NK-92 treated with Interleukin-12 subunit alpha and Interleukin-12 subunit beta, amount 100 ng/mL, for 24 hours (cell line): ENCODE results near the gene ZNF283.

Experiments
- DNase-seq: peaks from one replicate; lab custom pipeline; 2025; lab: John Stamatoyannopoulos, UW

The ZNF283 gene

DNA sequence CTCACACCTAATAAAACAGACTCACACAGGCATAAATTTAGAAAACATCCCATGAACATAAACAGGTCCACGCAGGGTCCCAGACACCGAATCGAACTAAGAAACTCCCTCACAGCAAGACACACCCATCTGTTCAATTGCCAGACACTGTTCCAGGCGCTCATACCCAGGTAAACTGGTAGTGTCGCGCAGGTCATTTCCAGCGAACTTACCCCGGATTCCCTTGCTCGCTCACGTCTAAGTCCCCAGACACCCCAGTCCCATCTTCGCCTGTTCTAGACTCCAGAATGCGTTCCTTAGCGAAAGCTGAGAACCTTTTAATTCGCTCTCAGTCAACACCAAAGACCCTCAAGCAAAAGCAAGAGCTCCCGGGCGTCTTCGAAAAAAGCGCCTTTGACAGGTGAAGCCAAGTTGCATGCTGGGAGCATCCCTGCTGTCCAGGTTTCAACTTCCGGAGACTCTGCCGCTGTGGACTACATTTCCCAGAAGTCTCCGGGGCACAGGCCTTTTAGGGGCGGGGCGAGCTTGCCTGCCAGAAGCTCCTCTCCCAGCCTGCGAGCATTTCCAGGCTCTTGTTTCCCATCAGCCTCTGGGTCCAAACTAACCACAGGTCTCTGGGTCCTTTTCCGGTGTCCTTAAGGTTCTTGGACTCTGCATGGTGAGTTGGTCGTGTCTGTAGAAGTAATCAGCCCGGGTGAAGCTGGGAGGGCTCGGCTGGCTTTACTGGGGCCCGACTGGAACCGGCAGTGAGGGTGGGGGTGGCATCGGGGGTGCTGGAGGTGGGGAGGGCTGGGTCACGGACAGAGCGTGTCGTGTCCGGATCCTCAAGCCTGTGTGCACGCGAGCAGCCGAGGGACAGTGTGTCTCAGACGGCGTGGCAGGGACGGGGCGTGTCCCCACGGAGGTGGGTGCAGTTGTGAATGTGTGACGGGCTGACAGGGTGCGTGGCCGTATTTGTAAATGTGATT is at the start of gene ZNF283:
ZNF283 (plus strand) TSS at position 535 of the 968 bp plus-strand sequence. CDS start 6,184 bp downstream, outside the sequence.
- DNase-seq, result no peak

DNA sequence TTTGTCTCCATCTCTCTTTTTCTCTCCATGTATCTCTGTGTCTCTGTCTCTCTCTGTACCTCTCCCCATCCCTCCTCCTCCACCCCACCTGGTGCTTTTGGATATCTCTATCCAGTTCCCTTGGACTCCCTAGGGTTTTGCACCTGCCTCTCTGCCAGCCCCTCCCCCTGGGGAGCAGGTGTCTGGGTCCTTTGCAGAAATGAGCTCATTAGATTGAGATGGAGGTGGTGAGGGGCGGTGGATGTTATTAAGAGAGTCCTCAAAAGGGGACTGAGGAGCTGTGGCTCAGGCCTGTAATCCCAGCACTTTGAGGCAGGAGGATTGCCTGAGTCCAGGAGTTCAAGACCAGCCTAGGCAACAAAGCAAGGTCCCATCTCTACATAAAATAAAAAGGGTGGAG is 48.5 kb upstream of the ZNF283 start:
- DNase-seq, result no peak

DNA sequence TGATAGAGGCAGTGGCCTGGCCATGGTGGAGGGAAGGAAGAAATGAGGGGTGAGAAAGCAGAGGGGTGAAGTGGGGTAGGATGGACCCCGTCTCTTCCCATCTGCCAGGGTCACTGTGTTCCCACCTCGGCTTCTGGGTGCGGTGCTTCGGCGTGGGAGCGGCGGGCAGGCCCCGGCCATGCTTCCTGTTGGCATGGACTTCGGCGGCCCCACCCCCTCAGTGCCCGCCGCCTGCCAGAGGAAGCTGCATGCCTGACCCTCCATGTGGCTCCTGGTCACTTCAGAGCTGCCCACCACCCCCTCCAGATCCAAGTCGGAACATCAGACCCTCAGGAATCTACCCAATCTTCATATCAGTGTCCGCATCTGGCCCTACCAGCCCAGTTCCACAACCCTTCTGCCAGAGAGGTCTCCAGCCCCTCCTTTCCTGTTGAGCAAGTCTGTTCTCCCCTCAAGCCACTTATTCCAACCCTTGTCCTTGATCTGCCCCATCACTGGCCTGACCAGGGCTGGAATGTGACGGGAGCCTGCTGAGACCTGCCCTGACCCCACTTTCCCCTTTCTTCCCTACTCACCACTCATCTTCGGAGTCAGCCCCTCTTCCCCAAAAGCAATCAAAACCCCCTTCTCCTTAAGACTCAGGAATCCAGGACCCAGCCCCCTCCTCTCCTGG is 47.8 kb upstream of the ZNF283 start:
- no peak for DNase-seq

DNA sequence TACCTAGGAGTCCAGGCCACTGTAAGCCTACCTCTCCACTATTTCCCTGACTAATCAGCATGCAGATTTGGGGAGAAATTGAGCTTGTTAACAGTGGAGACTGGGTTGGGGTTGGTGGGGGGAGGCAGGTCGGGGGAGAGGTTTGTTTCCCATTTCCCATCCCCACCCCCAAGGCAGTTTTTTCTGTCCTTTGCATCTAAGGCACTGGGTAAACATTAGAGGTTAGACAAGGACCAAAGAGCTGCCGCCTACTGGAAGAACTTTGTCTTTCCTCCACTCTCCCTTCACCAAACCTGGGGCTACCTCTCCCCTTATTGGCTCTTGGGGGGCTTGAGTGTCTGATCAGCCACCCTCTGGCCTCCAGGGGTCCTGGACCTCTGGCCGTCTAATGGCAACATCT is 47.3 kb upstream of the ZNF283 start:
- DNase-seq, result no peak

DNA sequence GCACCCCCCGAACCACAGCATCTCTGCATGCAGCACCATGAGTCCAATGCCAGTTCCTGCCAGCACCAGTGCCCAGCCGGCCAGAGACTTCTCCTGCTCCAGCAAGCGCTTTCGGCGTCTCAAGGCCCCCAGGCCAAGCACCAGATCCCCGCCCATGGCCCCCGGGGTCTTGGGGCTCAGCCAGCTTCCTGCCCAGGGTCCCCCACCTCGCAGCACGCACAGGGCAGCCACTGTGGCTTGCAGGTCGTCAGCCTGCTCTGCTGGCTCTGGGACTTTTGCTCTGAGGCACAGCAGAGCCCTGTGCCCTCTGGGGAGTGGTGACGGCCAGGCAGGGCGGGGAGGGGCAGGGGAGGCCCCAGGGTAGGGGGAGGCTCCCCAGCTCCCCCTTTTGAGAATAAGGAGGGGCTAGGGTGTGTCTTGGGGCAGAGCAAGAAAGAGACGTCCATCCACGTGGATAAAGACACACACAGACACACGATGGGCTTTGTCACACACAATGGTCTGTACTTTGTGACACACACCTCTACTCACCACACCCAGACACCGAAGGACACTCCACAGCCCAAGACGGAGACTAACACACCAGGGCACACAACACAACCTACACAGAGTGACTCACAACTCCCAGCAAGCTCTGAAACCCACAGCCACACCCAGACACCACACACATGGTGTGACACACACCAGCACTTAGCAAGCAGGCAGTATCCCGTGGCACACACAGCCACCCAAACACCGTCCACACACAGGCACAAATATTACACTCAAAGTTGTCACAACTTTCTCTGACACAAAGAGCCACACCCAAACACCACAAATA is 46.2 kb upstream of the ZNF283 start, which contains the start of gene KCNN4:
KCNN4 (minus strand) TSS at position 268 of the 820 bp plus-strand sequence; CDS start at position 156, 112 bp downstream.
- no peak for DNase-seq

DNA sequence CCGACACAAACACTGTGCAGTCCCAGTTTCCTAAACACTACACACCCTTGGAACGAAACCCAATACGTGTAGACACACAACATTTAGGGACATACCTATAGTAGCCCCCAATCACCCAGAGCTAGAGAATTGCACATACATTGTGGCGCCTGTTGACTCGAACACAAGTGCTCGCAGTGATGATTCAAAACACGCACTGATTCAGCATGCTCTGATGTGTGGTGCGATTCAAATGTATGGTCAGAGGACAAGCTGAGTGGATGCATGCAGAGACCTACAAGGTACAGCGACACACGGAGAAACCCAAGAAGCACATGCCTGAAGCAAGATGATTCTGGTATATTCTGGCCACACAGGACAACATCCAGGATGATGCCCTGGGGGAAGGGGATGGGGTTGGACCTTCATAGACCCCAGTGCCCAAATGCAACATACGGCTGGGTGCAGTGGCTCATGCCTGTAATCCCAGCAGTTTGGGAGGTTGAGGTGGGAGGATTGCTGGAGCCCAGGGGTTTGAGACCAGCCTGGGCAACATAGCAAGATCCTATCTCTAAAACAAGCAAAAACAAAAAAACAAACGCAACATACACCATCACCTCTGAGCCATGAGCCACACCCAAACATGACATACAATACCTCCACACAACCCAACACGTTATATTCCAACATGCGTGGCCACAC is 45.4 kb upstream of the ZNF283 start:
- no peak for DNase-seq

DNA sequence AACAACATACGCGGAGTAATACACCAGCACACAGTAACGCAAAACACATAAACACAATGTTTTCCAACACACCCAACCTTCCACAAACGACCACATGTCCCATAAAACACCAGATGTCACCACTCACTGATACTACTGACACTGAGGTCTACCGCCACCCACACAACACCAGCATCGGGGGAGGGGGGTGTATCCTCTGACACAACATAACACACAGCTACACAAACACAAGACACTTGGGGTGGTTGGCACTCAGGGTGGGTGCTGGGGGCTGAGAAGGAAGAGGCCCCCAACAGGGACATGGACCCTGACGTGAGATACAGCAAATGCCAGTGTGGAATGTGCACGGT is 44.8 kb upstream of the ZNF283 start:
- DNase-seq, result no peak

DNA sequence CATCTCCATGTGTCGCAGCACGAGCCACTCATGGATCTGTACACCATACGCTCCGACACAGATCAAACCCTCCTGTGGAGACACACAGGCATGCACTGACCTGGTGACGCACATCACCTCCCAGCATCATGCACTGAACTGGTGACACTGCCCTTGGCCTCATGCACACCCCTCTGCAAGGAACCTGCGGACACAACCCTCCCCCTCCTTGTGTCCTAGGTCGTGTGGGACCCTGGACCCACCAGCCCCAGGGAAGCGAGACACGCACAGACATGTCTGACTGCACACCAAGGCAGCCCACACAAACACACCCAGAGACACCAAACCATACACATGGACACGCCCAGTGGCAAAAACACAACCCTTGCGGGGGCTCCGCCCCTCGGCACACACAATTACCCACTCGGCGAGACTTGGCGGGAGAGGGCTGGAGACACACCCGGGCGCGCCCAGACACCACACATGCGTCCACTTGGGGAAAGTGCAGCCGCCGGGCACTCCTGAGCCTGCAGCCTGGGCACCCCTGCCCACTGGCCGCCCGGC is 44.4 kb upstream of the ZNF283 start:
- no peak for DNase-seq

DNA sequence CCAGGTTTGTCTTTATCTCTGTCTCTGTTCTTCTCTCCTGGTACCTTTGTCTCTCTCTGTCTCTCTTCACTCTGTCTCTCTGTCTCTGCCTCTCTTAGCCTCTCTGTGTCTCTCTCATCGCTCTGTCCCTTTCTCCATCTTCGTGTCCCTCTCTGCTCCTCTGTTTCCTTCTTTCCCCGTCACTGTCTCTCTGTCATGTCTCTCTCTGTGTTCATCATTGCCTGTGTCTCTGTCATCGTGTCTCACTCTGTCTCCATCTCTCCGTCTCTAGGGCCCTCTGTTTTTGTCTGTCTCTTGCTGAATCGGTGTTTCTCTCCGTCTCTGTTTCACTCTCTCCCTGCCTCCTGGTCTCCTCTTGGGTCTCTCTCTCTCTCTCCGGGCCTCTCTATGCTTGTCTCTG is 43.5 kb upstream of the ZNF283 start:
- no peak for DNase-seq

DNA sequence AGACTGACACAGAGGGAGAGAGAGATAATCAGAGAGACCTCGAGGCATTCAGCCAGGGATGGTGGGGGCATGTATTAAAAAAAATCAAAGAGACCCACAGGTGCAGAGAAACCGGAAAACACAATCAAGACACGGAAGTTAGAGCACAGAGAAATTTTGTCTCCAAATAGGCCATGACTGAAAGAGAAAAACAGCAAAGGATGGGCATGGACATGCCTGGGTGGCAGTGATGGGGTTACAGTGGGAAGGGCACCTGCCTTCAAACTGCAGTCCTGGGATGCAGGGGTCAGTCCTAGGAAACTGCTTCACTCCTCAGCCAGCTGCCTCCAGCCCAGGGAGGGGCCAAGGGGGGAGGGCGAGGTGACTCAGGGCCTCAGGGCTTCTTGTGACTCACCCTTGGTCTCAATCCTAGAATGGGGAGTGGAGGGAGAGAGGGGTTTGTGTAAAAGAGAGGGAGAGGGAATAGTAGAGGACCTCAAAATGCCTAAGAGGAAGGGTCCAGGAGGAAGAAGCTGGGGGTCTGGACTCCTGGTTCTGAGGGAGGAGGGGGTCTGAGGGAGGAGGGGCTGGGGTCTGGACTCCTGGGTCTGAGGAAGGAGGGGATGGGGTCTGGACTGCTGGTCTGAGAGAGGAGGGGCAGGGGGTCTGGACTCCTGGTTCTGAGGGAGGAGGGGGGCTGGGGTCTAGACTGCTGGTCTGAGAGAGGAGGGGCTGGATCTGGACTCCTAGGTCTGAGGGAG is 42.7 kb upstream of the ZNF283 start:
- no peak for DNase-seq

DNA sequence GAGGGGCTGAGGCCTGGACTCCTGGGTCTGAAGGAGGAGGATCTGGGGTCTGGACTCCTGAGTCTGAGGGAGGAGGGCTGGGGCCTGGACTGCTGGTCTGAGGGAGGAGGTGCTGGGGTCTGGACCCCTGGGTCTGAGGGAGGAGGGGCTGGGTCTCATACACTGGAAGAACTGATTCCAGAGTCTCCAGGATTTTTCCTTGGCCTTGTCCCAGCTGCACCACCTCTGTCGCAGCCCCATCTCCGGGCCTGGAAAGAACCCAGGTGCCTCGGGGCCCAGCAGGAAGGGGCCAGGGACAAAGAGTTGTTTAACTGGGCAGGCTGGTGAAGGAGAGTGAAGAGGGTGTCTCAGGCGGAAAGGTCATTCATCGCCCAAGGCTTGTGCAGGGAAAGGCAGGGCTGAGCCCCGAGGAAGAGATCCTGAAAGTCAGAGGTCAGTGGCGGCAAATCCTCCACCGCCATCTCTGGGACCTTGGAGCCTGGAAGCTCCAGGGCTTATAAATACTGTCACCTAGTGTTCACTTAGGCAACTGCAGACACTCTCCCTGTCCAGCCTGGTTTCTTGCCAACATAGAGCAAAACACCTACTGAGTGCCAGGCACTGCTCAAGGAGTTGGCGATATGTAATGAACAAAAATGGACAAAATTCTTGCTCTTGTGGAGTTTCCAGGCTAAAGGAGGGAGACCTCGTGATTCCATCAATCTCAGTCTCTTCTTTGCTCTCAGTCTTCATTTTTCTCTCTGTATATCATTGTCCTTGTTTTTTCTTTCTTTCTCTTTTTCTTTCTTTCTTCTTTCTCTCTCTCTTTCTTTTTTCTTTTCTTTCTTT is 41.9 kb upstream of the ZNF283 start:
- DNase-seq, result no peak

DNA sequence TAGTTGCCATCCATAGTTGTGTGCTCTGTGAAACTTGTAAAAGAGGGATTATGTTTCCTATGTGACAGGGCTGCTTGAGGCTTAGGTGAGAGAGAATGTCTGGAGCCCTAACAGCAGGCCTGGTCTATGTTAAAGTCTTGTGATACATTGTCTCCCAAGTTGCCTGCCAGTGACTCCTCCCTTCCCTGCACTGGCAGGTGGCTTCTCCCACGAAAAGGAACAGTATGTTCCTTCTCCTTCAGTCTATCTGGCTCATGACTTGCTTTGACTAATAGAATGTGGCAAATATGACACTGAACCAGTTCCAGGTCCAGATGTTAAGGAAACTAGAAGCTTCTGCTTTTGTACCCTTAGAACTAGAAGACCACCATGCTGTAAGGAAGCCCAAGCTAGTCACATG is 40.5 kb upstream of the ZNF283 start:
- no peak for DNase-seq

DNA sequence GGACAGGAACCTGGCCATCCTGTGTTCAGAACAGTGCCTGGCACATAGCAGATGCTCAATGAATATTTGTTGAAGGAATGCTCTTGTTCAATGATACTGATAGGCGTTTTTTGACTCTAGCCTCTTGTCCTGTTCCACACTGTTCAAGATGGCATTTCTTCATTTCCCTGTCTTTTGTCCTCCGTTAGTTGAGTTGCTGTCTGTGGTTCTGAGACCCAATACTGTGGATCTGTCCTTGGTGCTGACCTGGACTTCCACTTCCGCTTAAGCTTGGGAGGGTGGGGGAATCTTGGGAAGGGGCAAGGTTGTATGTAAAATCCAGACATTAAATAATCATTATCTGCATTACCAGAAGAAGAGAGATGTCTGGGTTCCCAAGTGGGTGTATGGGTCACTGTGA is 38.1 kb upstream of the ZNF283 start:
- no peak for DNase-seq

DNA sequence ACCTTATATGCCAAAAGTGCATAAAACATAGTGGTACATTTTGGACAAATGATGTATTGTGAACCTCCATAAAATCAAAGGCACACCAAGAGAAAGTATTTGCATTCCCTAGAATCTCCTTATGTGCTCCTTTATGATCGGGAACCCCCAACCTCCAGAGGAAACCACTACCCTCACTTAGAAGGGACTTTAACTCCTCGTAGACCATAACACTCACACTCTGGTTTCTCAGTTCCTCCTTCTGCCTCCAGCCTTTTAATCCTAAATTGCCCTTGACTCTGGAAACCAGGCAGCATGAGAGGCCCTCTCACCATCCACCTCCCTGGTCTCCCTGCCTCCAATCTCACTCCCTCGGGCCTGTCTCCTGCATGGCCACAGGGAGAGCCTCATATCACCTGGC is 36.5 kb upstream of the ZNF283 start:
- no peak for DNase-seq

DNA sequence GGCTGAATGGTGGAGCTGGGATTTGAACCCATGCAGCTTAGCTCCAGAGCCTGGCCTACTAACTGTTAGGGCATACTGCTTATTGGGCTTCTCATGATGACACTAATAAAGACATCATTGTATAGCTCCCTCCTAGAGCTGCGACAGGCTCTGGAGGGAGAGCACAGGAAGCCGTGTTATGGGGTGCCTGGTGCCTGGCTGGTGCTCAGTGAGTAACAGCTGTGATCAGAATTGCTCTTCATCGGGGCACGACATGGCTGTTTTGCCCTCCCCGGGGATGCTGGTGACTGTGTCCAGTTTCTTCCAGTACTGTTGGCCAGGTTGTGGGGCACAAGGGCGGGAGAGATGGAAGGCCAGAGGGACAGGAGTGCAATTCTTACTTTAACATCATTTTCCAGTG is 30.0 kb upstream of the ZNF283 start:
- DNase-seq, result no peak

DNA sequence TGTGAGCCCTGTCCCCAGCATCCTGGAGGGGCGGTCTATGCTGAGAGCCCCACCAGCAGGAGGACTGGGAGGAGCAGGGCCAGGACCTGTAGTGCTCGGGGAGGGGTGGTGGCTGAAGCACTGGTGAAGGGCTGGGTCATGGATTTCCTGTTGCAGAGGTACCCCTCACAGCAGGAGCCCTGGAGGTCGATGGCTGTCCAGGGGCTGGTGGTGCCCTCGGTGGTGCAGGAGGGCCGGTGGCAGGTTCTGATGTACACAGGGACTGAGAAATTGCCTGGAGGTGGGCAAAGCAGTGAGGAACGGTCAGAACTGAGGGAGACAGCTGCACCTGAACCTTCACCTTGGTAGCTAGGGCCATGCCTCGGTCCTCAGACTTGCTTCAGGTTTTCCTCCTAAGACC is 29.6 kb upstream of the ZNF283 start:
- no peak for DNase-seq

DNA sequence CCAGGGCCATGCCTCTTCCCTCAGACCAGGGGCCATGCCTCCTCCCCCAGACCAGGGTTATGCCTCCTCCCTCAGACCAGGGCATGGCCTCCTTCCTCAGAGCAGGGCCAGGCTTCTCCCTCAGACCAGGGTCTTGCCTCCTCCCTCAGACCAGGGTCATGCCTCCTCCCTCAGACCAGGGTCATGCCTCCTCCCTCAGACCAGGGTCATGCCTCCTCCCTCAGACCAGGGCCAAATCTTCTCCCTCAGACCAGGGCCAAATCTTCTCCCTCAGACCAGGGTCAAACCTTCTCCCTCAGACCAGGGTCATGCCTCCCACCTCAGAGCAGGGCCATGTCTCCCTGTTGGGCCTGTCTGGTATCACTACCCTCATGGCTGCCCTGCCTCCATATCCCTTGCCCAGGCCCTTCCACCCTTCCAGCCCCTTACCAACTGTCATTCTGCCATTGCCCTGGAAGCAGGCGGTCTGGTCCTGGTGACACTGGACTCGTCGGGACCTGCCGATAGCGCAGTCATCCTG is 29.0 kb upstream of the ZNF283 start:
- no peak for DNase-seq

DNA sequence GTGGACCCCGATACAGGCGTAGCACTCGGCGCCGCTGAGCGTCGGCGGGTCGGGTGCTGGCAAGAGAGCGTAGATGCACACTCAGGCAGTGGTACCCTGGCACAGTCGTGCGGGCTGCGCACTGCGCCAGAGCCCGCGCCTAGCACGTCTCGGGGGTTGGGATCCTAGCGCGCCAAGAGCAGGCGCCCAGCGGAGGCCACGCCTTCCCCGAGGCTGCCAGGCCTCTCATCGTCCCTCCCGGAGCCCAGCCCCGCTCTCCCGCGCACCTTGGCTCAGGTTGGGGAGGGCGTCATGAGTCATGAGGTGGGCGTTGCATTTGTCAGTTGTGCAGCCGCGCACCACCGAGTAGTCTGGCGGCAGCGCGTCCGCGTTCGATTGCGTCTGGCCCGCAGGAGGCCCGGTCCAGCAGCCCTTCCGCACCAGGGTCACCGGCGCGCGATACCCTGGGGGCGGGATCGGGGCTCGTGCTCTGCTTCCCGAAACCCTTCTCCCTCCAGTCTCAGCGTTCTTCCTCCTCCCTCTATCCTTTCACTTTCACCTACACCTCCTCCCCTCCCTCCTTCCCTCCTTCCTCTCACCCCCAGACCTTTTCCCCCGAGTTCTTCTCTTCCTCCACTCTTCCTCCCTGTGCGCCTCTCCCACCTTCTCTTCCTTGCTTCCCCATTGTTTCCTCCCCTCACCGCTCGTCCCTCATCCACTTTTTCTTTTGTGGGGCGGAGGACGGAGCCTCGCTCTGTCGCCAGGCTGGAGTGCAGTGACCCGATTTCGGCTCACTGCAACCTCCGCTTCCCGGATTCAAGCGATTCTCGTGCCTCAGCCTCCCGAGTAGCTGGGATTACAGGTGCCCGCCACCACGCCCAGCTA is 28.3 kb upstream of the ZNF283 start:
- DNase-seq, result no peak
